ENCODE measurements around the gene NOL3.

DNA sequence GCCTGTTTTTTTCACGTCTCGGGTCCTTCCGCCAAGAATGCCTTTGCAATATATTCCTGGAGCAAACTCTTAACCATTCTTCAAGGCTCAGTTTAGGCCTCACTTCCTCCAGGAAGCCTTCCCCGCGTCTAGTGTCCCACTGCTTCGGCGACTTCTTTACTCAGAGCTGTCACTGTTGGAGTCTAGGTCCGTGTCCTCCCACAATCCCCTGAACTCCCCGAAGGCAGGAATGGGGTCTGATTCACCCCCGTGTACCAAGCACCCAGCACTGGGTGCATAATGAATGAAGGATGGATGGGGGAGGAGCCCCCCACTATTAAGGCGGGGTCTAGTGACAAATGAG is 12.9 kb downstream of the NOL3 start:
- TF ChIP-seq, protein P1, sequence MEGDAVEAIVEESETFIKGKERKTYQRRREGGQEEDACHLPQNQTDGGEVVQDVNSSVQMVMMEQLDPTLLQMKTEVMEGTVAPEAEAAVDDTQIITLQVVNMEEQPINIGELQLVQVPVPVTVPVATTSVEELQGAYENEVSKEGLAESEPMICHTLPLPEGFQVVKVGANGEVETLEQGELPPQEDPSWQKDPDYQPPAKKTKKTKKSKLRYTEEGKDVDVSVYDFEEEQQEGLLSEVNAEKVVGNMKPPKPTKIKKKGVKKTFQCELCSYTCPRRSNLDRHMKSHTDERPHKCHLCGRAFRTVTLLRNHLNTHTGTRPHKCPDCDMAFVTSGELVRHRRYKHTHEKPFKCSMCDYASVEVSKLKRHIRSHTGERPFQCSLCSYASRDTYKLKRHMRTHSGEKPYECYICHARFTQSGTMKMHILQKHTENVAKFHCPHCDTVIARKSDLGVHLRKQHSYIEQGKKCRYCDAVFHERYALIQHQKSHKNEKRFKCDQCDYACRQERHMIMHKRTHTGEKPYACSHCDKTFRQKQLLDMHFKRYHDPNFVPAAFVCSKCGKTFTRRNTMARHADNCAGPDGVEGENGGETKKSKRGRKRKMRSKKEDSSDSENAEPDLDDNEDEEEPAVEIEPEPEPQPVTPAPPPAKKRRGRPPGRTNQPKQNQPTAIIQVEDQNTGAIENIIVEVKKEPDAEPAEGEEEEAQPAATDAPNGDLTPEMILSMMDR (IDR thresholded peaks at IDR 0.05): no peak
- TF ChIP-seq MAX (CRISPR knock-in tag; IDR thresholded peaks at IDR 0.05) (no peak), KAT7 (CRISPR knock-in tag; IDR thresholded peaks at IDR 0.05; ENCODE audit: borderline replicate concordance) (no peak), NFYB (CRISPR knock-in tag; conservative IDR thresholded peaks at IDR 0.05; ENCODE audit: low read depth) (no peak), ZBTB21 (CRISPR knock-in tag; IDR thresholded peaks at IDR 0.05; ENCODE audit: borderline replicate concordance) (no peak), CREB1 (CRISPR knock-in tag; IDR thresholded peaks at IDR 0.05) (no peak), ATF6 (CRISPR knock-in tag; IDR thresholded peaks at IDR 0.05) (no peak), CREM (CRISPR knock-in tag; IDR thresholded peaks at IDR 0.05) (no peak)
- TF ChIP-seq, protein P2, sequence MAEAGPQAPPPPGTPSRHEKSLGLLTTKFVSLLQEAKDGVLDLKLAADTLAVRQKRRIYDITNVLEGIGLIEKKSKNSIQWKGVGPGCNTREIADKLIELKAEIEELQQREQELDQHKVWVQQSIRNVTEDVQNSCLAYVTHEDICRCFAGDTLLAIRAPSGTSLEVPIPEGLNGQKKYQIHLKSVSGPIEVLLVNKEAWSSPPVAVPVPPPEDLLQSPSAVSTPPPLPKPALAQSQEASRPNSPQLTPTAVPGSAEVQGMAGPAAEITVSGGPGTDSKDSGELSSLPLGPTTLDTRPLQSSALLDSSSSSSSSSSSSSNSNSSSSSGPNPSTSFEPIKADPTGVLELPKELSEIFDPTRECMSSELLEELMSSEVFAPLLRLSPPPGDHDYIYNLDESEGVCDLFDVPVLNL (CRISPR knock-in tag; IDR thresholded peaks at IDR 0.05; ENCODE audit: borderline replicate concordance, low read depth): no peak
- TF ChIP-seq, protein P3, sequence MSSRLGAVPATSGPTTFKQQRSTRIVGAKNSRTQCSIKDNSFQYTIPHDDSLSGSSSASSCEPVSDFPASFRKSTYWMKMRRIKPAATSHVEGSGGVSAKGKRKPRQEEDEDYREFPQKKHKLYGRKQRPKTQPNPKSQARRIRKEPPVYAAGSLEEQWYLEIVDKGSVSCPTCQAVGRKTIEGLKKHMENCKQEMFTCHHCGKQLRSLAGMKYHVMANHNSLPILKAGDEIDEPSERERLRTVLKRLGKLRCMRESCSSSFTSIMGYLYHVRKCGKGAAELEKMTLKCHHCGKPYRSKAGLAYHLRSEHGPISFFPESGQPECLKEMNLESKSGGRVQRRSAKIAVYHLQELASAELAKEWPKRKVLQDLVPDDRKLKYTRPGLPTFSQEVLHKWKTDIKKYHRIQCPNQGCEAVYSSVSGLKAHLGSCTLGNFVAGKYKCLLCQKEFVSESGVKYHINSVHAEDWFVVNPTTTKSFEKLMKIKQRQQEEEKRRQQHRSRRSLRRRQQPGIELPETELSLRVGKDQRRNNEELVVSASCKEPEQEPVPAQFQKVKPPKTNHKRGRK (CRISPR knock-in tag; IDR thresholded peaks at IDR 0.05; ENCODE audit: borderline replicate concordance): no peak
